ENCODE results near the gene RABGGTA.

The RABGGTA gene

DNA sequence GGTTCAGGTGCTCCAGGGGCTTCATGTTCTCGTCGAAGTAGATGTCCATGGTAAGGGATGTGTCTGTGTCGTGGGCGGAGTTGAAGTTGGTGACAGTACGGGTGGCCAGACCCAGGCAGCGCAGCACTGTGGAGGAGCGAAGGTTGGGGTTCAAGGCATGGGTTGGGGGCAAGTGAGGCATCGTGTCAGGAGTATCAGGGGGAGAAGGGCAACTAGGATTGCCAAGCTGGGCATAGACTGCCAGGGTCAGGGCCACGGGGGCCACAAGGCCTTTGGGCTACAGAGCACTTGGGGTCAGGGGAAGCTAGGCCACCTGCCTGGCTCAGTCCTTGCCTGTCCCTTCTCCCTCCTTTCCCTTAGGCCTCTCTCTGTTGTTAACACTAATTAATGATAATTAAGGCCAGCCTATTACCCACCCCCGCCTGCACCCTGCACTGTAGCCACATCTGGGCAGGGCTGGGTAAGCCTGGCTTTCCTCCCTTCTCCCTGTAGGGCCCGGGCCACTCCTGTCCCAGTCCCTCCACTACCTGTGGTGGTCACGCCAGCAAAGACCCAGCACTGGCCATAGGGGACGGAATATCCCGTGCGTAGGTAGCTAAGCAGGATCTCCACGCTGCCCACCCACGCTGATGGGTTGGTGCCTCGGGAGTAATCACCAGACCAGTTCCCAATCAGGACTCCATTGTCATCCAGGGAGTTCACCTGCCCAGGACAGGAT, 12.7 kb downstream of the RABGGTA start:
- no peak for DNase-seq (ENCODE audit: low read depth in 1 of 2, low spot score in 1 of 2)
- H3K4me3 ChIP-seq (replicated peaks; ENCODE audit: insufficient read depth, low read length): no peak overlapping the region
- no peaks in the 10 kb centered on the region for H3K27me3 ChIP-seq (ENCODE audit: insufficient read depth, poor library complexity, severe bottlenecking)
- no peak overlapping the region for H3K27ac ChIP-seq (replicated peaks)
- no peak for TF ChIP-seq GABPA (IDR thresholded peaks at IDR 0.05; ENCODE audit: low read depth)
- TF ChIP-seq REST (IDR thresholded peaks at IDR 0.05; ENCODE audit: insufficient replicate concordance, low read depth): no peak
- no peak for TF ChIP-seq POLR2AphosphoS5 (IDR thresholded peaks at IDR 0.05; ENCODE audit: low read depth)
- TF ChIP-seq, protein P1, sequence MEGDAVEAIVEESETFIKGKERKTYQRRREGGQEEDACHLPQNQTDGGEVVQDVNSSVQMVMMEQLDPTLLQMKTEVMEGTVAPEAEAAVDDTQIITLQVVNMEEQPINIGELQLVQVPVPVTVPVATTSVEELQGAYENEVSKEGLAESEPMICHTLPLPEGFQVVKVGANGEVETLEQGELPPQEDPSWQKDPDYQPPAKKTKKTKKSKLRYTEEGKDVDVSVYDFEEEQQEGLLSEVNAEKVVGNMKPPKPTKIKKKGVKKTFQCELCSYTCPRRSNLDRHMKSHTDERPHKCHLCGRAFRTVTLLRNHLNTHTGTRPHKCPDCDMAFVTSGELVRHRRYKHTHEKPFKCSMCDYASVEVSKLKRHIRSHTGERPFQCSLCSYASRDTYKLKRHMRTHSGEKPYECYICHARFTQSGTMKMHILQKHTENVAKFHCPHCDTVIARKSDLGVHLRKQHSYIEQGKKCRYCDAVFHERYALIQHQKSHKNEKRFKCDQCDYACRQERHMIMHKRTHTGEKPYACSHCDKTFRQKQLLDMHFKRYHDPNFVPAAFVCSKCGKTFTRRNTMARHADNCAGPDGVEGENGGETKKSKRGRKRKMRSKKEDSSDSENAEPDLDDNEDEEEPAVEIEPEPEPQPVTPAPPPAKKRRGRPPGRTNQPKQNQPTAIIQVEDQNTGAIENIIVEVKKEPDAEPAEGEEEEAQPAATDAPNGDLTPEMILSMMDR (IDR thresholded peaks at IDR 0.05; ENCODE audit: insufficient read depth, low read length): no peak
- no peak for TF ChIP-seq SPI1 (IDR thresholded peaks at IDR 0.05; ENCODE audit: borderline replicate concordance, low read depth)

DNA sequence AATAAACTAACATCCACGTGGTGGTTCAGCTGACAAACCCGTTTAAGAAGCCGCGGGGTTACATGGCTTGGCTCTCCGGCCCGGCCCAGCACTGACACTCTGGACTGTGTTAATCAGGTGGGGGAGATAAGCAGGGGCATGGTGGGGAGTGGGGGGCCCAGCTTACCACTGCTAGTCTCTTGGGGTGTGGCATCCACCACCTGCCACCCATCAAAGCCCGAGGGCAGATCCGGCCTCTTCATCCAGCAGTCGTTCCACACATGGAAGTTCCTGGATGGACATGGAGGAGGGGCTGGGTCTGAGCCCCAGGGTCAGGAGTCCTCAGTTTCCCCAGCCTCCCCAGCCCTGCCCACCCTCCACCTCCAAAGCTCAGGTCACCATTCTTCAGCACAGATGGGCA, 13.3 kb downstream of the RABGGTA start:
- TF ChIP-seq GABPA (IDR thresholded peaks at IDR 0.05; ENCODE audit: low read depth) (no peak), REST (IDR thresholded peaks at IDR 0.05; ENCODE audit: insufficient replicate concordance, low read depth) (no peak), SPI1 (IDR thresholded peaks at IDR 0.05; ENCODE audit: borderline replicate concordance, low read depth) (no peak), POLR2AphosphoS5 (IDR thresholded peaks at IDR 0.05; ENCODE audit: low read depth) (no peak)
- TF ChIP-seq, protein P1 (IDR thresholded peaks at IDR 0.05; ENCODE audit: insufficient read depth, low read length): no peak
- Histone ChIP-seq H3K4me3 (replicated peaks; ENCODE audit: insufficient read depth, low read length) (no peak overlapping the region), H3K27me3 (ENCODE audit: insufficient read depth, poor library complexity, severe bottlenecking) (no peaks in the 10 kb centered on the region), H3K27ac (replicated peaks) (no peak overlapping the region)
- DNase-seq (ENCODE audit: low read depth in 1 of 2, low spot score in 1 of 2): no peak

DNA sequence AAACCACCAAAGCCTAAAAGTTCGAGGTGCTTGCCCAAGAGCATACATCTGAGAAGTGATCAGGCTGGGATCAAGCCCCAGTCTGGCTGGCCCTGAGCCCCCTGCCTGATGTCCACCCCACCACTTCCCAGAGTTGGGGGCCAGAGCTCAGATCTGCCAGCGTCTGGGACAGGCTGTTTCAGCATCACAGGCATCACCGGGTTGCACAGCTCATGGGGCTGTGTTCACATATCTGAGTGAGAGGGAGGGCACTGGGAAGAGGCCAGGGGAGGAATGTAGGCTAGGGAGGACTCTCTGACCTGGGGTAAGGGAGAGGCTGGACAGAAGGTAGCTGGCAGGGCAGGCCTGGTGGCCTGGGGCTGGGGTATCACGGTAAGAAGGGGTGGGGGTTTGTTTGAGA, 14.4 kb downstream of the RABGGTA start:
- TF ChIP-seq, protein P1 (IDR thresholded peaks at IDR 0.05; ENCODE audit: insufficient read depth, low read length): no peak
- TF ChIP-seq GABPA (IDR thresholded peaks at IDR 0.05; ENCODE audit: low read depth): no peak
- no peak for TF ChIP-seq REST (IDR thresholded peaks at IDR 0.05; ENCODE audit: insufficient replicate concordance, low read depth)
- no peak for TF ChIP-seq POLR2AphosphoS5 (IDR thresholded peaks at IDR 0.05; ENCODE audit: low read depth)
- no peak for TF ChIP-seq SPI1 (IDR thresholded peaks at IDR 0.05; ENCODE audit: borderline replicate concordance, low read depth)
- no peaks in the 10 kb centered on the region for H3K27me3 ChIP-seq (ENCODE audit: insufficient read depth, poor library complexity, severe bottlenecking)
- H3K4me3 ChIP-seq (replicated peaks; ENCODE audit: insufficient read depth, low read length): no peak overlapping the region
- H3K27ac ChIP-seq (replicated peaks): no peak overlapping the region
- DNase-seq (ENCODE audit: low read depth in 1 of 2, low spot score in 1 of 2): no peak
